IMR-90 (cell line): ENCODE data around the gene LRRC2. TPM values are rescaled to one million over a fixed set of nuclear protein-coding genes. Genes with fewer than 3 reads are reported as not detected.

ENCODE experiments used
- ATAC-seq: fragments of 200-7000 bp; cut with Tn5 transposase; 2 replicates; pipeline ENCODE4 v1.9.1; 2020; ENCODE audit warnings: low read depth, mild to moderate bottlenecking, moderate library complexity
- BruUV-seq: library from RNA; stranded (reverse); fragments of 400-500 nt; replicated peaks from 2 replicates; lab custom pipeline; 2021; lab: Mats Ljungman, UMichigan
- CTCF ChIA-PET: fragments of 300-600 bp; formaldehyde crosslinking; extraction: SDS; loops from one replicate; lab custom pipeline; 2021; ENCODE audit warnings: antibody characterized with exemption; lab: Yijun Ruan, JAX
- POLR2A ChIA-PET: fragments of 300-600 bp; sonication (Branson Sonifier 250); formaldehyde crosslinking; loops from one replicate; lab custom pipeline; 2022; ENCODE audit warnings: antibody characterized with exemption; ENCODE audit not compliant: unreplicated experiment; lab: Charles Lee
- DNase-seq: peaks from one replicate; pipeline ENCODE4 v3.0.0; 2013
- H2AFZ ChIP-seq: replicated peaks from 2 replicates; pipeline ENCODE3; 2013; ENCODE audit warnings: low read length, mild to moderate bottlenecking; ENCODE audit not compliant: poor library complexity
- H2AK5ac ChIP-seq: 2 replicates; pipeline ENCODE4 v1.6.1; 2013; ENCODE audit warnings: low read depth, low read length, inconsistent platforms
- H2AK9ac ChIP-seq: replicated peaks from 2 replicates; pipeline ENCODE3; 2013; ENCODE audit warnings: mild to moderate bottlenecking, low read depth, low read length, moderate library complexity; ENCODE audit not compliant: poor library complexity
- H2BK120ac ChIP-seq: 2 replicates; pipeline ENCODE4 v1.6.1; 2013; ENCODE audit warnings: low read depth, low read length, inconsistent platforms
- H2BK15ac ChIP-seq: 3 replicates; pipeline ENCODE4 v1.6.1; 2013; ENCODE audit warnings: low read depth, low read length, inconsistent platforms
- H2BK20ac ChIP-seq: 2 replicates; pipeline ENCODE4 v1.6.1; 2013; ENCODE audit warnings: low read depth, mild to moderate bottlenecking, inconsistent platforms, low read length, moderate library complexity
- H2BK5ac ChIP-seq: 2 replicates; pipeline ENCODE4 v1.6.1; 2013; ENCODE audit warnings: mild to moderate bottlenecking, low read depth, low read length, inconsistent platforms; ENCODE audit not compliant: poor library complexity, severe bottlenecking
- H3K14ac ChIP-seq: replicated peaks from 2 replicates; pipeline ENCODE4 v1.6.1; 2013; ENCODE audit warnings: low read depth, low read length, inconsistent platforms
- H3K18ac ChIP-seq: 2 replicates; pipeline ENCODE4 v1.6.1; 2013; ENCODE audit warnings: low read depth, low read length, control low read depth
- H3K23ac ChIP-seq: 2 replicates; pipeline ENCODE4 v1.6.1; 2013; ENCODE audit warnings: low read depth, low read length, inconsistent platforms
- H3K27ac ChIP-seq: 2 replicates; pipeline ENCODE4 v1.5.1; 2013; ENCODE audit warnings: mild to moderate bottlenecking, control low read depth, low read length; ENCODE audit not compliant: insufficient read depth
- H3K27me3 ChIP-seq: 2 replicates; pipeline ENCODE4 v1.6.1; 2013; ENCODE audit warnings: low read length; ENCODE audit not compliant: control insufficient read depth, insufficient read depth
- H3K36me3 ChIP-seq: 2 replicates; pipeline ENCODE4 v1.6.1; 2013; ENCODE audit warnings: low read length, mixed read lengths; ENCODE audit not compliant: control insufficient read depth, insufficient read depth
- H3K4ac ChIP-seq: 2 replicates; pipeline ENCODE4 v1.6.1; 2013; ENCODE audit warnings: low read depth, low read length, inconsistent platforms
- H3K4me1 ChIP-seq: 2 replicates; pipeline ENCODE4 v1.6.1; 2013; ENCODE audit warnings: low read length, mixed read lengths; ENCODE audit not compliant: control insufficient read depth, insufficient read depth
- H3K4me2 ChIP-seq: 2 replicates; pipeline ENCODE4 v1.6.1; 2013; ENCODE audit warnings: low read depth, mild to moderate bottlenecking, control low read depth, low read length, moderate library complexity
- H3K4me3 ChIP-seq: 2 replicates; pipeline ENCODE4 v1.5.1; 2013; ENCODE audit warnings: low read depth, mild to moderate bottlenecking, control low read depth, low read length, moderate library complexity; ENCODE audit not compliant: insufficient read depth
- H3K56ac ChIP-seq: 2 replicates; pipeline ENCODE4 v1.6.1; 2013; ENCODE audit warnings: low read length, inconsistent platforms; ENCODE audit not compliant: insufficient read depth; ENCODE audit errors: extremely low read depth
- H3K79me1 ChIP-seq, 2 experiments: 2 replicates each; pipeline ENCODE4 v1.6.1; 2013; ENCODE audit warnings: low read length in 2 of 2, inconsistent platforms in 1 of 2, low read depth in 1 of 2
- H3K9ac ChIP-seq: 2 replicates; pipeline ENCODE4 v1.6.1; 2013; ENCODE audit warnings: low read depth, low read length, control low read depth
- H3K9me1 ChIP-seq: 2 replicates; pipeline ENCODE4 v1.6.1; 2013; ENCODE audit warnings: low read length, inconsistent platforms; ENCODE audit not compliant: insufficient read depth
- H3K9me3 ChIP-seq: 2 replicates; pipeline ENCODE4 v1.6.1; 2013; ENCODE audit warnings: low read length; ENCODE audit not compliant: control insufficient read depth, insufficient read depth
- H4K20me1 ChIP-seq: 2 replicates; pipeline ENCODE4 v1.6.1; 2013; ENCODE audit warnings: low read length, inconsistent platforms; ENCODE audit not compliant: insufficient read depth
- H4K5ac ChIP-seq: 2 replicates; pipeline ENCODE4 v1.6.1; 2013; ENCODE audit warnings: mild to moderate bottlenecking, low read depth, low read length, control low read depth
- H4K8ac ChIP-seq, 2 experiments: 2 replicates each; pipeline ENCODE4 v1.6.1; 2013; ENCODE audit warnings: low read depth in 2 of 2, low read length in 2 of 2, control low read depth in 1 of 2, inconsistent platforms in 1 of 2
- H4K91ac ChIP-seq: 2 replicates; pipeline ENCODE4 v1.6.1; 2013; ENCODE audit warnings: low read depth, low read length, inconsistent platforms; ENCODE audit not compliant: insufficient read depth
- BHLHE40 ChIP-seq: fragments of 150-350 bp; IDR thresholded peaks from 2 replicates; pipeline ENCODE4 v1.6.1; 2016; ENCODE audit warnings: mild to moderate bottlenecking, low read depth, low read length
- CEBPB ChIP-seq: IDR thresholded peaks from 2 replicates; pipeline ENCODE4 v1.6.1; 2012; ENCODE audit warnings: low read depth, low read length, improper control_type of control experiment
- CHD1 ChIP-seq: IDR thresholded peaks from 2 replicates; pipeline ENCODE4 v1.6.1; 2012; ENCODE audit warnings: low read depth, low read length, improper control_type of control experiment
- CTCF ChIP-seq: conservative IDR thresholded peaks from 2 replicates; pipeline ENCODE4 v1.5.1; 2012; ENCODE audit warnings: mild to moderate bottlenecking, low read depth, low read length, improper control_type of control experiment
- ELK1 ChIP-seq: fragments of 150-350 bp; IDR thresholded peaks from 2 replicates; pipeline ENCODE4 v1.6.1; 2016; ENCODE audit warnings: low read depth, mild to moderate bottlenecking, low read length, moderate library complexity, borderline replicate concordance
- FOS ChIP-seq: fragments of 150-350 bp; IDR thresholded peaks from 2 replicates; pipeline ENCODE4 v1.6.1; 2016; ENCODE audit warnings: low read depth, low read length
- MAFK ChIP-seq: IDR thresholded peaks from 2 replicates; pipeline ENCODE4 v1.6.1; 2012; ENCODE audit warnings: low read depth, low read length, improper control_type of control experiment
- MAZ ChIP-seq: IDR thresholded peaks from 2 replicates; pipeline ENCODE4 v1.6.1; 2012; ENCODE audit warnings: low read depth, mild to moderate bottlenecking, low read length, improper control_type of control experiment, moderate library complexity, borderline replicate concordance
- MXI1 ChIP-seq: IDR thresholded peaks from 2 replicates; pipeline ENCODE4 v1.6.1; 2012; ENCODE audit warnings: low read depth, mild to moderate bottlenecking, low read length, moderate library complexity, borderline replicate concordance
- NFE2L2 ChIP-seq: fragments of 150-350 bp; IDR thresholded peaks from 2 replicates; pipeline ENCODE4 v1.6.1; 2016; ENCODE audit warnings: low read depth, mild to moderate bottlenecking, low read length
- POLR2A ChIP-seq: IDR thresholded peaks from 2 replicates; pipeline ENCODE4 v1.6.1; 2012; ENCODE audit warnings: mild to moderate bottlenecking, low read depth, low read length
- RAD21 ChIP-seq: IDR thresholded peaks from 2 replicates; pipeline ENCODE4 v1.6.1; 2012; ENCODE audit warnings: low read length, improper control_type of control experiment
- RCOR1 ChIP-seq: IDR thresholded peaks from 2 replicates; pipeline ENCODE4 v1.6.1; 2012; ENCODE audit warnings: mild to moderate bottlenecking, low read length, improper control_type of control experiment; ENCODE audit not compliant: insufficient replicate concordance
- RFX5 ChIP-seq: IDR thresholded peaks from 2 replicates; pipeline ENCODE4 v1.8.0; 2012; ENCODE audit warnings: low read depth, mild to moderate bottlenecking, low read length, moderate library complexity
- SMC3 ChIP-seq: fragments of 150-350 bp; IDR thresholded peaks from 2 replicates; pipeline ENCODE4 v1.6.1; 2016; ENCODE audit warnings: low read depth, mild to moderate bottlenecking, antibody characterized with exemption, low read length, moderate library complexity
- USF2 ChIP-seq: fragments of 150-350 bp; IDR thresholded peaks from 2 replicates; pipeline ENCODE4 v1.6.1; 2017; ENCODE audit warnings: mild to moderate bottlenecking, antibody characterized with exemption, low read length, low read depth
- WGBS, 2 experiments: methylation state at CpG; one replicate each; pipeline versions ENCODE4 v1.1.5 to v1.1.7; 2013; ENCODE audit warnings: missing lambda C conversion rate in 2 of 2; ENCODE audit not compliant: insufficient read length in 1 of 2; ENCODE audit errors: extremely low coverage in 2 of 2; 5-methylcytosine and 5-hydroxymethylcytosine counted together
- dilution Hi-C: fragments of 300-500 bp; cut with HindIII; formaldehyde crosslinking; loops from one replicate; pipeline ENCODE4 v1.14.3; 2018; ENCODE audit warnings: low sequenced_read_pairs; ENCODE audit not compliant: unreplicated experiment
- in situ Hi-C: fragments of 300-500 bp; cut with MboI; formaldehyde crosslinking; loops from 3 replicates; pipeline ENCODE4 v1.14.3; 2019; ENCODE audit warnings: low sequenced_read_pairs, inconsistent platforms, mixed read lengths
- intact Hi-C: fragments of 100-400 bp; cut with micrococcal nuclease; formaldehyde crosslinking; loops from 2 replicates; pipeline ENCODE4 v1.10.0; 2022
- polyA plus RNA-seq, 3 experiments: library from polyadenylated mRNA; depleted of rRNA; stranded (reverse); fragments of >200 nt; gene quantifications; 2 replicates each; pipeline ENCODE4 v1.2.3, GENCODE V29; 2012; ENCODE audit warnings: low replicate concordance in 1 of 3
- total RNA-seq: library from RNA; depleted of rRNA; stranded (reverse); fragments of >200 nt; gene quantifications from 2 replicates; pipeline ENCODE4 v1.2.3, GENCODE V29; 2012

LRRC2 gene
- total and polyA plus RNA-seq, 2 of the 4 experiments (the other 2 are of a cell fraction), result 2.9 to 4.1 TPM

- Histone ChIP-seq H3K36me3 (no peaks in the 10 kb centered on the region), H3K9ac (no peak overlapping the region), H3K9me1 (no peaks in the 10 kb centered on the region), H2BK5ac (no peak overlapping the region), H3K9me3 (no peaks in the 10 kb centered on the region), H4K5ac (no peak overlapping the region), H2BK20ac (no peak overlapping the region), H3K79me1 (no peaks in the 10 kb centered on the region), H3K23ac (no peak overlapping the region), H3K4me1 (no peaks in the 10 kb centered on the region), H4K91ac (no peak overlapping the region), H3K18ac (no peak overlapping the region), H2AK5ac (no peak overlapping the region), H2BK120ac (no peak overlapping the region), H3K4me2 (no peak overlapping the region), H3K27ac (no peak overlapping the region), H4K8ac (no peak overlapping the region), H4K20me1 (no peaks in the 10 kb centered on the region), H3K4me3 (no peak overlapping the region), H3K4ac (no peak overlapping the region), H2AFZ (no peak overlapping the region), H3K14ac (no peak overlapping the region), H2AK9ac (no peak overlapping the region), H2BK15ac (no peak overlapping the region), H3K27me3 (peaks cover 15% of the 10 kb centered on the region), H3K56ac (no peak overlapping the region)
- no peak for TF ChIP-seq MAFK
- no peak for TF ChIP-seq CTCF
- no peak for TF ChIP-seq CHD1
- no peak for TF ChIP-seq POLR2A
- TF ChIP-seq NFE2L2, result no peak
- TF ChIP-seq MXI1, result no peak
- no peak for TF ChIP-seq BHLHE40
- TF ChIP-seq CEBPB, result no peak
- TF ChIP-seq USF2, result no peak
- TF ChIP-seq FOS, result no peak
- no peak for TF ChIP-seq MAZ
- TF ChIP-seq SMC3, result no peak
- TF ChIP-seq ELK1, result no peak
- no peak for TF ChIP-seq RCOR1
- TF ChIP-seq RFX5, result no peak
- no peak for TF ChIP-seq RAD21
- dilution Hi-C loops (no loop called here), intact Hi-C loops (no loop called here), in situ Hi-C loops (no loop called here)
- WGBS, 2 experiments, result 66% methylated on average over 3 of the region's 6 CpGs; no CpG with 5 or more reads in 1 of the 2 experiments
- ATAC-seq, result no peak
- POLR2A ChIA-PET, result interaction anchor here (0.6 kb wide), 1 partner anchor 11 kb away, joined by 3 read pairs; no protein-coding TSS in a partner anchor
- DNase-seq, result no peak
- no TSS peak for BruUV-seq
- CTCF ChIA-PET, result no interaction called here
Measured at GRCh38 chr3:46586738-46587246, 20.7 kb upstream of the LRRC2 start.
